Panc1 (cell line): ENCODE data around the gene MYB. TPM values are rescaled to one million over a fixed set of nuclear protein-coding genes. Genes with fewer than 3 reads are reported as not detected.

ENCODE experiments used
- ATAC-seq: fragments of 200-7000 bp; cut with Tn5 transposase; 2 replicates; pipeline ENCODE4 v1.9.1; 2020; ENCODE audit warnings: mild to moderate bottlenecking, moderate library complexity
- BruUV-seq: library from RNA; stranded (reverse); fragments of 400-500 nt; replicated peaks from 2 replicates; lab custom pipeline; 2021; lab: Mats Ljungman, UMichigan
- CTCF ChIA-PET: fragments of 300-600 bp; sonication (Branson Sonifier 250); formaldehyde crosslinking; loops from one replicate; lab custom pipeline; 2022; ENCODE audit warnings: antibody characterized with exemption; lab: Charles Lee
- POLR2A ChIA-PET: fragments of 300-600 bp; sonication (Branson Sonifier 250); formaldehyde crosslinking; loops from one replicate; lab custom pipeline; 2022; ENCODE audit warnings: antibody characterized with exemption; lab: Charles Lee
- DNase-seq: peaks from one replicate; pipeline ENCODE4 v3.0.0-alpha.2; 2010; ENCODE audit warnings: low read depth, low spot score
- H3K27ac ChIP-seq: 2 replicates; pipeline ENCODE4 v1.5.1; 2011; ENCODE audit warnings: mild to moderate bottlenecking, low read length, inconsistent platforms
- H3K27me3 ChIP-seq: fragments of 200-500 bp; sonication (Bioruptor generic); 2 replicates; pipeline ENCODE4 v1.6.0; 2014; ENCODE audit warnings: low read length, inconsistent platforms; ENCODE audit not compliant: control insufficient read depth, insufficient read depth
- H3K36me3 ChIP-seq: fragments of 200-500 bp; sonication (Bioruptor generic); 2 replicates; pipeline ENCODE4 v1.5.1; 2014; ENCODE audit warnings: inconsistent platforms, mild to moderate bottlenecking, low read length, moderate library complexity; ENCODE audit not compliant: control insufficient read depth, insufficient read depth
- H3K4me1 ChIP-seq: 2 replicates; pipeline ENCODE4 v1.5.1; 2011; ENCODE audit warnings: inconsistent platforms, mild to moderate bottlenecking, low read length, moderate library complexity; ENCODE audit not compliant: control insufficient read depth, insufficient read depth
- H3K4me3 ChIP-seq, 2 experiments: 2 replicates each; pipeline ENCODE4 v1.5.1; 2011 to 2012; ENCODE audit warnings: low read depth in 2 of 2, low read length in 2 of 2, mild to moderate bottlenecking in 2 of 2, inconsistent platforms in 1 of 2, moderate library complexity in 1 of 2
- H3K9me3 ChIP-seq: fragments of 200-500 bp; sonication (Bioruptor generic); 2 replicates; pipeline ENCODE4 v1.5.1; 2014; ENCODE audit warnings: low read depth, mild to moderate bottlenecking, inconsistent platforms, low read length, moderate library complexity; ENCODE audit not compliant: control insufficient read depth, insufficient read depth
- CTCF ChIP-seq: fragments of 450-650 bp; IDR thresholded peaks from 2 replicates; pipeline ENCODE4 v1.5.1; 2017; ENCODE audit warnings: mild to moderate bottlenecking
- POLR2AphosphoS5 ChIP-seq: IDR thresholded peaks from 2 replicates; pipeline ENCODE4 v1.6.1; 2012; ENCODE audit warnings: mild to moderate bottlenecking, low read depth, low read length, moderate library complexity
- REST ChIP-seq, 2 experiments: IDR thresholded peaks; 2 replicates each; pipeline ENCODE4 v1.6.1; 2011 to 2012; ENCODE audit warnings: low read depth in 2 of 2, control low read depth in 1 of 2, low read length in 1 of 2, mild to moderate bottlenecking in 1 of 2, moderate library complexity in 1 of 2; ENCODE audit not compliant: insufficient read depth in 1 of 2
- SIN3A ChIP-seq: IDR thresholded peaks from 2 replicates; pipeline ENCODE4 v1.6.1; 2012; ENCODE audit warnings: low read depth, mild to moderate bottlenecking, low read length, moderate library complexity, borderline replicate concordance; ENCODE audit not compliant: insufficient read depth
- TCF7L2 ChIP-seq: IDR thresholded peaks from 2 replicates; pipeline ENCODE4 v1.6.1; 2011; ENCODE audit warnings: mild to moderate bottlenecking, low read depth, low read length, inconsistent platforms
- in situ Hi-C: cut with HindIII; loops from 2 replicates; pipeline ENCODE4 v1.10.0; 2016; ENCODE audit warnings: low sequenced_read_pairs, low pct_unique_long_range_greater_than_20kb
- intact Hi-C: fragments of 100-400 bp; cut with micrococcal nuclease; formaldehyde crosslinking; loops from one replicate; pipeline ENCODE4 v1.10.0; 2022; ENCODE audit not compliant: unreplicated experiment
- total RNA-seq: library from RNA; stranded (reverse); gene quantifications from one replicate; pipeline ENCODE4 v1.2.1, GENCODE V29; 2021; ENCODE audit not compliant: unreplicated experiment

Gene MYB
- total RNA-seq, 1 experiment from 2014 or later = 1.3 TPM

GRCh38 chr6:135236319-135236718, 55.2 kb downstream of the MYB start:
- no TSS peak for BruUV-seq
- in situ Hi-C loops (no loop called here), intact Hi-C loops (no loop called here)
- Histone ChIP-seq H3K36me3 (no peaks in the 10 kb centered on the region), H3K27me3 (no peaks in the 10 kb centered on the region; the same call in 1 of the 2 replicates), H3K9me3 (no peaks in the 10 kb centered on the region), H3K4me3 (no peak overlapping the region), H3K27ac (no peak overlapping the region), H3K4me1 (no peaks in the 10 kb centered on the region)
- CTCF ChIA-PET = no interaction called here
- ATAC-seq (no peak), DNase-seq (no peak)
- TF ChIP-seq REST (IDR thresholded peaks at IDR 0.05; ENCODE audit: insufficient read depth in 1 of 2, low read depth in 2 of 2, low read length in 1 of 2) = no peak
- no peak for TF ChIP-seq SIN3A
- TF ChIP-seq POLR2AphosphoS5 = no peak
- no peak for TF ChIP-seq TCF7L2
- TF ChIP-seq CTCF = no peak
- POLR2A ChIA-PET = interaction anchor here (0.7 kb wide), 1 partner anchor 45 kb away, joined by 10 read pairs; no protein-coding TSS in a partner anchor

GRCh38 chr6:135236732-135237131, 55.6 kb downstream of the MYB start:
- Histone ChIP-seq H3K4me1 (no peaks in the 10 kb centered on the region), H3K27ac (no peak overlapping the region), H3K9me3 (no peaks in the 10 kb centered on the region), H3K4me3 (no peak overlapping the region), H3K36me3 (no peaks in the 10 kb centered on the region), H3K27me3 (no peaks in the 10 kb centered on the region; the same call in 1 of the 2 replicates)
- POLR2A ChIA-PET = interaction anchor here (0.7 kb wide), 1 partner anchor 45 kb away, joined by 10 read pairs; no protein-coding TSS in a partner anchor
- BruUV-seq = no TSS peak
- CTCF ChIA-PET = no interaction called here
- ATAC-seq = no peak
- intact Hi-C loops (no loop called here), in situ Hi-C loops (no loop called here)
- TF ChIP-seq REST (IDR thresholded peaks at IDR 0.05; ENCODE audit: insufficient read depth in 1 of 2, low read depth in 2 of 2, low read length in 1 of 2) (no peak), TCF7L2 (no peak), SIN3A (no peak), CTCF (no peak)
- no peak for DNase-seq
